Measurements from ENCODE around the gene BTK.

Gene BTK

GRCh38 chrX:101407748-101408531, 21.9 kb upstream of the BTK start, which contains the start of the genes GLA and HNRNPH2:
TSS of gene GLA (minus strand) at chrX:101407925. CDS start at chrX:101407903, 22 bp downstream.
TSS of gene HNRNPH2 (plus strand) at chrX:101408222. CDS start at chrX:101411989, 3,767 bp downstream.
- no peak for TF ChIP-seq ZFX (IDR thresholded peaks at IDR 0.05; ENCODE audit: borderline replicate concordance)
- peak within 1 kb of the TSS; percentile 69 for H3K27ac ChIP-seq

DNA sequence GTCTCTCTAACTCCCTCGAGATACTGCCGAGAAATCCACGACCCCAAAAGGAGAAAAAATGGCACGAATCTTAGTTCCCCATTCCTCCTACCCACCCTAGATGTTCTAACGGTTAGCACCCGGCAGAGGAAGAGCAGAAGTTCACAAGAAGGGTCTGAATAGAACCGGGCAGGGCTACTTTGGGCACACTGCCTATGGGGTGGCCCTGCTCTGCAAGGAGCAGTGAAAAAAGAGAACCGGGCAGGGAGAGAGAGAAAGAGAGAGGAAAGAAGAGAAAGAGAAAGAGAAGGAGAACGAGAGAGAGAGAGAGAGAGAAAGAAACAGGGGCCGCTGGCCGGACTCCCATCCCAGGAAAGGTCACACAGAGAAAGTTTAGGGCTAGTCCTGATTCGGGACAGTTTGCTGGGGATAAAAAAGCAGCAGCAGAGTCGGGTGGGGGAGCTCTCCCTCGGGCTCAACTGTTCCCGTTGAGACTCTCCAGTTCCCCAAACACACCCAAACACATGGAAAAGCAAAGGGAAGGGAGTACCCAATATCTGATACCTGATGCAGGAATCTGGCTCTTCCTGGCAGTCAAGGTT, 21.3 kb upstream of the BTK start:
- H3K27ac ChIP-seq: peak overlapping the region; percentile 69
- TF ChIP-seq, protein P1, sequence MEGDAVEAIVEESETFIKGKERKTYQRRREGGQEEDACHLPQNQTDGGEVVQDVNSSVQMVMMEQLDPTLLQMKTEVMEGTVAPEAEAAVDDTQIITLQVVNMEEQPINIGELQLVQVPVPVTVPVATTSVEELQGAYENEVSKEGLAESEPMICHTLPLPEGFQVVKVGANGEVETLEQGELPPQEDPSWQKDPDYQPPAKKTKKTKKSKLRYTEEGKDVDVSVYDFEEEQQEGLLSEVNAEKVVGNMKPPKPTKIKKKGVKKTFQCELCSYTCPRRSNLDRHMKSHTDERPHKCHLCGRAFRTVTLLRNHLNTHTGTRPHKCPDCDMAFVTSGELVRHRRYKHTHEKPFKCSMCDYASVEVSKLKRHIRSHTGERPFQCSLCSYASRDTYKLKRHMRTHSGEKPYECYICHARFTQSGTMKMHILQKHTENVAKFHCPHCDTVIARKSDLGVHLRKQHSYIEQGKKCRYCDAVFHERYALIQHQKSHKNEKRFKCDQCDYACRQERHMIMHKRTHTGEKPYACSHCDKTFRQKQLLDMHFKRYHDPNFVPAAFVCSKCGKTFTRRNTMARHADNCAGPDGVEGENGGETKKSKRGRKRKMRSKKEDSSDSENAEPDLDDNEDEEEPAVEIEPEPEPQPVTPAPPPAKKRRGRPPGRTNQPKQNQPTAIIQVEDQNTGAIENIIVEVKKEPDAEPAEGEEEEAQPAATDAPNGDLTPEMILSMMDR (IDR thresholded peaks at IDR 0.05): no peak
- no peak for TF ChIP-seq ZFX (IDR thresholded peaks at IDR 0.05; ENCODE audit: borderline replicate concordance)

- H3K27ac ChIP-seq: no peak overlapping the region
- no peak for TF ChIP-seq ZFX (IDR thresholded peaks at IDR 0.05; ENCODE audit: borderline replicate concordance)
- TF ChIP-seq, protein P1 (IDR thresholded peaks at IDR 0.05): no peak
Observed at GRCh38 chrX:101399825-101400224, 13.8 kb upstream of the BTK start.

GRCh38 chrX:101398694-101399093, 12.7 kb upstream of the BTK start:
- no peak overlapping the region for H3K27ac ChIP-seq
- TF ChIP-seq, protein P1 (IDR thresholded peaks at IDR 0.05): no peak
- no peak for TF ChIP-seq ZFX (IDR thresholded peaks at IDR 0.05; ENCODE audit: borderline replicate concordance)

GRCh38 chrX:101397779-101398178, 11.8 kb upstream of the BTK start:
- peak overlapping the region; percentile 10; the same call in 1 of the 2 replicates for H3K27ac ChIP-seq
- TF ChIP-seq, protein P1 (IDR thresholded peaks at IDR 0.05): no peak
- no peak for TF ChIP-seq ZFX (IDR thresholded peaks at IDR 0.05; ENCODE audit: borderline replicate concordance)

GRCh38 chrX:101395789-101396188, 9.8 kb upstream of the BTK start:
- TF ChIP-seq, protein P1 (IDR thresholded peaks at IDR 0.05): no peak
- TF ChIP-seq ZFX (IDR thresholded peaks at IDR 0.05; ENCODE audit: borderline replicate concordance): no peak
- peak overlapping the region; percentile 1; the same call in 1 of the 2 replicates for H3K27ac ChIP-seq

DNA sequence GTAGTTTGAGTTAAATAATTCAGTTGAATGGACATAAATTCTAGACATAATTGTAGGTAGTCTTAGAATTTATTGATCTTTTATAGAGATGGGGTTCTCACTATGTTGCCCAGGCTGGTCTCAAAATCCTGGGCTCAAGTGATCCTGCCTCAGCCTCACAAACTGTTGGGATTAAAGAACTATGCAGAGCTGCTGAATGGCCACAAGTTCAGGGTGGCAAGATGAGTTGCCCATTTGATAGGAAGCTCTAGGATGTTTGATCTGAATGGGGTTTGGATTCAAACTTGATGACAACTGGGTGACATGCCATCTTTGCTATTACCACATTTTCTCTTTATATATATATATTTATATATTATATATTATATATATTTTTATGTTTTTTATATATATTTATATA, 8.4 kb upstream of the BTK start:
- TF ChIP-seq, protein P1 (IDR thresholded peaks at IDR 0.05): no peak
- TF ChIP-seq ZFX (IDR thresholded peaks at IDR 0.05; ENCODE audit: borderline replicate concordance): no peak
- H3K27ac ChIP-seq: no peak overlapping the region
